ENCODE data around the gene IL19.

IL19 gene

DNA sequence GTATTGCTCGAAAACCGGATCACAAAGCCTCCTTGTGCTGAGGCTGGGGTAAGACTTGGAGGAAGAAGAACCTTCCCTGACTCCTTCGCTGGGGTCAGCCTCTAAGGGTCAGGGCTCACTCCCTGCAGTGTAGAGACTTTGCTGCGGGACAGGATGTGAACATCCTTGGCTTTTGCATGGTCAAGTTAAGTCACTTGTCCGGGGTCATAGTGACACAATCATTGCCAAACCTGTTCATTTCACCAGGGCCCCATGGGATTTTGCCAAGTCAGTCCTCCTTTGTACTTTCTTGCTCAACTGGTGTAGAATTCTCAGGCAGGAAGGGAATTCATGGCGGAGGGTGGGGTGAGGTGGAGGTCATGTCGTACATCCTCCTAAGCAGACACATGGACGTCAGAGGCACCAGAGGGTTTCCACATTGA is 26.4 kb downstream of the IL19 start:
- no peak overlapping the region for H3K4me2 ChIP-seq (ENCODE audit: low read depth, low read length, poor library complexity, severe bottlenecking)

GRCh38 chr1:206797534-206798383 is 27.2 kb downstream of the IL19 start:
- no peaks in the 10 kb centered on the region for H3K79me2 ChIP-seq (ENCODE audit: insufficient read depth, low read length)
- H3K27me3 ChIP-seq (ENCODE audit: insufficient read depth, low read length, poor library complexity, severe bottlenecking) = no peaks in the 10 kb centered on the region
- TF ChIP-seq CTCF (conservative IDR thresholded peaks at IDR 0.05; ENCODE audit: low read length) (peak; percentile 82), EZH2phosphoT487 (IDR thresholded peaks at IDR 0.05; ENCODE audit: borderline replicate concordance) (no peak)
- H3K4me3 ChIP-seq (ENCODE audit: low read length, poor library complexity, severe bottlenecking) = no peak overlapping the region
- H3K9me3 ChIP-seq (ENCODE audit: insufficient read depth, low read depth, low read length) = no peaks in the 10 kb centered on the region
- H3K9ac ChIP-seq (ENCODE audit: low read depth, low read length, poor library complexity, severe bottlenecking) = no peak overlapping the region
- no peaks in the 10 kb centered on the region for H3F3A ChIP-seq (ENCODE audit: low read depth)
- peaks cover 81% of the 10 kb centered on the region for H3K4me1 ChIP-seq (ENCODE audit: insufficient read depth, low read length, poor library complexity, severe bottlenecking)
- no peaks in the 10 kb centered on the region for H3K36me3 ChIP-seq (ENCODE audit: insufficient read depth, low read length)
- H2AFZ ChIP-seq (ENCODE audit: low read length) = no peak overlapping the region
- H3K4me2 ChIP-seq (ENCODE audit: low read depth, low read length, poor library complexity, severe bottlenecking) = no peak overlapping the region
- no peaks in the 10 kb centered on the region for H3K9me2 ChIP-seq (replicated peaks; ENCODE audit: low read depth, low read length)
- no peaks in the 10 kb centered on the region for H4K20me1 ChIP-seq (ENCODE audit: insufficient read depth, low read length, poor library complexity, severe bottlenecking)

More for the DNA sequence above, 26.4 kb downstream of the IL19 start:
- no peaks in the 10 kb centered on the region for H4K20me1 ChIP-seq (ENCODE audit: insufficient read depth, low read length, poor library complexity, severe bottlenecking)
- H3F3A ChIP-seq (ENCODE audit: low read depth) = no peaks in the 10 kb centered on the region
- H3K9me3 ChIP-seq (ENCODE audit: insufficient read depth, low read depth, low read length) = no peaks in the 10 kb centered on the region
- no peaks in the 10 kb centered on the region for H3K9me2 ChIP-seq (replicated peaks; ENCODE audit: low read depth, low read length)
- no peaks in the 10 kb centered on the region for H3K27me3 ChIP-seq (ENCODE audit: insufficient read depth, low read length, poor library complexity, severe bottlenecking)
- no peaks in the 10 kb centered on the region for H3K79me2 ChIP-seq (ENCODE audit: insufficient read depth, low read length)
- peaks cover 81% of the 10 kb centered on the region for H3K4me1 ChIP-seq (ENCODE audit: insufficient read depth, low read length, poor library complexity, severe bottlenecking)
- H3K4me3 ChIP-seq (ENCODE audit: low read length, poor library complexity, severe bottlenecking) = no peak overlapping the region
- no peaks in the 10 kb centered on the region for H3K36me3 ChIP-seq (ENCODE audit: insufficient read depth, low read length)
- no peak for TF ChIP-seq CTCF (conservative IDR thresholded peaks at IDR 0.05; ENCODE audit: low read length)
- no peak for TF ChIP-seq EZH2phosphoT487 (IDR thresholded peaks at IDR 0.05; ENCODE audit: borderline replicate concordance)
- no peak overlapping the region for H3K9ac ChIP-seq (ENCODE audit: low read depth, low read length, poor library complexity, severe bottlenecking)
- no peak overlapping the region for H2AFZ ChIP-seq (ENCODE audit: low read length)

GRCh38 chr1:206798384-206798996 is 27.9 kb downstream of the IL19 start:
- no peak overlapping the region for H3K4me3 ChIP-seq (ENCODE audit: low read length, poor library complexity, severe bottlenecking)
- no peaks in the 10 kb centered on the region for H3K79me2 ChIP-seq (ENCODE audit: insufficient read depth, low read length)
- H3K27me3 ChIP-seq (ENCODE audit: insufficient read depth, low read length, poor library complexity, severe bottlenecking) = no peaks in the 10 kb centered on the region
- H3K9ac ChIP-seq (ENCODE audit: low read depth, low read length, poor library complexity, severe bottlenecking) = no peak overlapping the region
- H3F3A ChIP-seq (ENCODE audit: low read depth) = no peaks in the 10 kb centered on the region
- peaks cover 81% of the 10 kb centered on the region for H3K4me1 ChIP-seq (ENCODE audit: insufficient read depth, low read length, poor library complexity, severe bottlenecking)
- no peaks in the 10 kb centered on the region for H3K9me2 ChIP-seq (replicated peaks; ENCODE audit: low read depth, low read length)
- H3K36me3 ChIP-seq (ENCODE audit: insufficient read depth, low read length) = no peaks in the 10 kb centered on the region
- no peak overlapping the region for H3K4me2 ChIP-seq (ENCODE audit: low read depth, low read length, poor library complexity, severe bottlenecking)
- H4K20me1 ChIP-seq (ENCODE audit: insufficient read depth, low read length, poor library complexity, severe bottlenecking) = no peaks in the 10 kb centered on the region
- no peaks in the 10 kb centered on the region for H3K9me3 ChIP-seq (ENCODE audit: insufficient read depth, low read depth, low read length)
- no peak overlapping the region for H2AFZ ChIP-seq (ENCODE audit: low read length)
- TF ChIP-seq CTCF (conservative IDR thresholded peaks at IDR 0.05; ENCODE audit: low read length) = no peak
- TF ChIP-seq EZH2phosphoT487 (IDR thresholded peaks at IDR 0.05; ENCODE audit: borderline replicate concordance) = no peak

All from Loucy (cell line).